Heart left ventricle (tissue), 13 donors: ENCODE results near the gene IER5L.

Source experiments
- CTCF ChIP-seq, 12 donors: fragments of 200-600 bp; sonication (generic) in 4 of 12; IDR thresholded peaks; one replicate each; pipeline versions ENCODE4 v1.5.0 to v1.8.0; 2018 to 2022; ENCODE audit warnings: antibody characterized with exemption in 12 of 12, mild to moderate bottlenecking in 5 of 12
- POLR2A ChIP-seq, 2 donors: fragments of 450-650 bp; IDR thresholded peaks; one replicate each; pipeline ENCODE4 v1.6.1; 2017; ENCODE audit warnings: antibody characterized with exemption in 2 of 2, mild to moderate bottlenecking in 2 of 2, moderate library complexity in 2 of 2
- donor health status: ischemic (EF 13 %, LVEDD 7.1; RV severe dilation, severe dysfunction).
- donor health status: DM: no; HTN: yes; CAD: no.
- donor health status: DM: no; HTN: no; CAD: no.
- donor health status: ischemic (EF 25% LVEDD 6.9; RV normal size, moderate dysfunction).
- donor health status: ischemic (EF 25% LVEDD 5.7; RV mildly dilated, moderate dysfunction).
- donor health status: ischemic (EF 35%, LVEDD 5.7; RV mildly dilated, moderate dysfunction).
- donor health status: nonischemic (EF 11% LVEDD 7.7; RV severe dilation, severe dysfunction).
- donor health status: DM: yes; HTN: yes; CAD: no.
- donor health status: PGD.
- donor health status: ischemic (EF 29% LVEDD 5.4; RV normal size, mild dysfunction).
- donor health status: nonischemic (EF 23%, LVEDD 6.1; RV moderate dilation, normal function).

- no peak for TF ChIP-seq POLR2A (IDR thresholded peaks at IDR 0.05)
- TF ChIP-seq CTCF (IDR thresholded peaks at IDR 0.05): no peak
Measured at GRCh38 chr9:129137292-129138143, 40.5 kb downstream of the IER5L start.
